ENCODE results near the gene BRI3BP. TPM values are rescaled to one million over a fixed set of nuclear protein-coding genes. Genes with fewer than 3 reads are reported as not detected.

BRI3BP gene
- total RNA-seq, 2 donors from 2014 or later = 5.9 to 8.0 TPM

DNA sequence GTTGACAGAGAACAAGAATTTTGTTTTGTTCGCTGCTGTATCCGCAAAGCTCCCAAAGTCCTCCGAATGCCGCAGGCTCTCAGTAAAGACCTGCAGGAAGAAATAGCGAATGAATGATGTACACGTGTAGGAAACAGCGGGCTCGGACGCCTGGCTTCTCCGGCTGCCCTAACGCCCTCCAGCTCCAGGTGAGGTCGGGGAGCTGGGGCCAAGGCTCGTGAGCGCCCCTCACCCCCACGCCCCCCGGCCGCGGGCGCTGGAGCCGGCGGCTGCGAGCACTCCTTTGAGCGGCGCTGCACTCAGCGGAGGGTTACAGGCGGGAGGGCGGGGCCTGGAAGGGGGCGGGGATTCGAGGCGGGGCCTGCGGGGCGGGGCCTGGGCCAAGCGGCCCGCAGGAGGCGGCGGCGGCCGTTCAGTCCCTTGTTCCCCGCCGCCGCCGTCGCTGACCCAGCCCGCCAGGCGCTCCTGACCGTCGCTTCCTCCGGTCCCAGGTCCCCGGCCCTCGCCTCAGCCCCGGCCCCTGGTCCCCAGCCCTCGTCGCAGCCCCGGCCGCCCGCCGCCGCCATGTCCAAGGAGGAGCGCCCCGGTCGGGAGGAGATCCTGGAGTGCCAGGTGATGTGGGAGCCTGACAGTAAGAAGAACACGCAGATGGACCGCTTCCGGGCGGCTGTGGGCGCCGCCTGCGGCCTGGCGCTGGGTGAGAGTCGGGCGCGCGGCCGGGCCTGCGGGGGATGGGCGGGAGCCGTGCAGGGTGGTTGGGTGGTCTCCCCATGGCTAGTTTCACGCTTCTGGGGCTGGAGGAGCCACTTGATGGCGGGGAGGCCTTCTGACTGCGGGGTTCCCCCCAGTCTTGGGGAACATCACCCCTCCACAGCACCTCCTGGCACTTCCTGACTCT is 71.8 kb downstream of the BRI3BP start, which contains the start of gene AACS:
Gene AACS (plus strand): TSS at position 415 of the 898 bp plus-strand sequence. CDS start 150 bp downstream, at position 565.
- ATAC-seq (peak; percentile 97), DNase-seq (peak; percentile 71 to 81 (median 78))
- no peaks in the 10 kb centered on the region for H3K9me3 ChIP-seq
- H3K27me3 ChIP-seq = no peaks in the 10 kb centered on the region
- 0% methylated on average over 8 to 78 of the region's 80 CpGs for WGBS, 2 donors
- H3K36me3 ChIP-seq (replicated peaks in 1 of 2; ENCODE audit: insufficient read depth in 1 of 2, low read depth in 2 of 2) = no peaks in the 10 kb centered on the region
- peak within 1 kb of the TSS; percentile 7 to 75 (median 58) for H3K27ac ChIP-seq
- H3K4me1 ChIP-seq = peaks cover 30% of the 10 kb centered on the region
- intact Hi-C loops (cut with DNase I) = no loop called here
- H3K4me3 ChIP-seq = peak within 1 kb of the TSS; percentile 63 to 82
- peak; percentile 53 to 65 (median 59) for TF ChIP-seq POLR2A (IDR thresholded peaks at IDR 0.05)
- TF ChIP-seq, protein P1, sequence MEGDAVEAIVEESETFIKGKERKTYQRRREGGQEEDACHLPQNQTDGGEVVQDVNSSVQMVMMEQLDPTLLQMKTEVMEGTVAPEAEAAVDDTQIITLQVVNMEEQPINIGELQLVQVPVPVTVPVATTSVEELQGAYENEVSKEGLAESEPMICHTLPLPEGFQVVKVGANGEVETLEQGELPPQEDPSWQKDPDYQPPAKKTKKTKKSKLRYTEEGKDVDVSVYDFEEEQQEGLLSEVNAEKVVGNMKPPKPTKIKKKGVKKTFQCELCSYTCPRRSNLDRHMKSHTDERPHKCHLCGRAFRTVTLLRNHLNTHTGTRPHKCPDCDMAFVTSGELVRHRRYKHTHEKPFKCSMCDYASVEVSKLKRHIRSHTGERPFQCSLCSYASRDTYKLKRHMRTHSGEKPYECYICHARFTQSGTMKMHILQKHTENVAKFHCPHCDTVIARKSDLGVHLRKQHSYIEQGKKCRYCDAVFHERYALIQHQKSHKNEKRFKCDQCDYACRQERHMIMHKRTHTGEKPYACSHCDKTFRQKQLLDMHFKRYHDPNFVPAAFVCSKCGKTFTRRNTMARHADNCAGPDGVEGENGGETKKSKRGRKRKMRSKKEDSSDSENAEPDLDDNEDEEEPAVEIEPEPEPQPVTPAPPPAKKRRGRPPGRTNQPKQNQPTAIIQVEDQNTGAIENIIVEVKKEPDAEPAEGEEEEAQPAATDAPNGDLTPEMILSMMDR (IDR thresholded peaks at IDR 0.05) = no peak

- ATAC-seq = no peak
- intact Hi-C loops (cut with DNase I) = no loop called here
- no peaks in the 10 kb centered on the region for H3K27me3 ChIP-seq
- TF ChIP-seq POLR2A (IDR thresholded peaks at IDR 0.05) = no peak
- TF ChIP-seq, protein P1 (IDR thresholded peaks at IDR 0.05) = no peak
- H3K4me1 ChIP-seq = peaks cover 30% of the 10 kb centered on the region
- 42 to 53% methylated on average over 12 to 18 of the region's 18 CpGs for WGBS, 2 donors
- H3K27ac ChIP-seq = peak overlapping the region in 3 of 4 donors; percentile 53 to 75 (median 62)
- peak overlapping the region; percentile 63 to 82 for H3K4me3 ChIP-seq
- no peaks in the 10 kb centered on the region for H3K9me3 ChIP-seq
- H3K36me3 ChIP-seq (replicated peaks in 1 of 2; ENCODE audit: insufficient read depth in 1 of 2, low read depth in 2 of 2) = no peaks in the 10 kb centered on the region
- no peak for DNase-seq
Observed at GRCh38 chr12:125065919-125066570, 72.6 kb downstream of the BRI3BP start.

GRCh38 chr12:125068391-125068790 is 74.9 kb downstream of the BRI3BP start:
- Histone ChIP-seq H3K4me1 (peaks cover 30% of the 10 kb centered on the region), H3K4me3 (no peak overlapping the region), H3K9me3 (no peaks in the 10 kb centered on the region), H3K36me3 (replicated peaks in 1 of 2; ENCODE audit: insufficient read depth in 1 of 2, low read depth in 2 of 2) (no peaks in the 10 kb centered on the region), H3K27ac (no peak overlapping the region), H3K27me3 (no peaks in the 10 kb centered on the region)
- TF ChIP-seq, protein P1 (IDR thresholded peaks at IDR 0.05) = no peak
- no peak for TF ChIP-seq POLR2A (IDR thresholded peaks at IDR 0.05)
- intact Hi-C loops (cut with DNase I) = no loop called here
- 81 to 93% methylated on average over 6 of the region's 6 CpGs for WGBS, 2 donors
- no peak for ATAC-seq
- DNase-seq = no peak

DNA sequence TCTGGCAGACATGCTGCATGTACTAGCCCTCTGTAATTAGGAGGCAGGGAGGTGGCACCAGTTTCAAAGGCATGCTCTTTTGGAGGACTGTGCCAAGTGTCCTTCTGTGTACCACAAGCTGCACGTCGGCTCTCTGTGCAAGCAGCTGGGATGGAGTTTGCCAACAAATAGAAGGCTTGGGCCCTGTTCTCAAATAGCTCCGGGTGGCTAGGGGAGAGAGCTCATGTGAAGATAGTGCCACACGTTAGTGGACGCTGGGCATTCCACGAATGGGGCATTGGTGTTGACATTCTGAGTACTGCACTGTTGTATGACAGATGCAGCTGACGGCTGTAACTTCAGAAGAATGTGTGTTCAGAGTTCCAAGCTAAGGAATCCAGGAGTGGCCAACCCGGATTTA is 76.2 kb downstream of the BRI3BP start:
- H3K4me3 ChIP-seq = no peak overlapping the region
- no peaks in the 10 kb centered on the region for H3K36me3 ChIP-seq (replicated peaks in 1 of 2; ENCODE audit: insufficient read depth in 1 of 2, low read depth in 2 of 2)
- intact Hi-C loops (cut with DNase I) = no loop called here
- H3K27me3 ChIP-seq = no peaks in the 10 kb centered on the region
- no peak overlapping the region for H3K27ac ChIP-seq
- no peak for TF ChIP-seq POLR2A (IDR thresholded peaks at IDR 0.05)
- TF ChIP-seq, protein P1 (IDR thresholded peaks at IDR 0.05) = no peak
- 31 to 37% methylated on average over 5 to 8 of the region's 8 CpGs for WGBS, 2 donors
- ATAC-seq (no peak), DNase-seq (no peak)
- peaks cover 27% of the 10 kb centered on the region for H3K4me1 ChIP-seq
- H3K9me3 ChIP-seq = no peaks in the 10 kb centered on the region

Data from body of pancreas (tissue), 4 donors.